Liver (tissue), 9 donors: ENCODE results near the gene CD300LD. TPM values are rescaled to one million over a fixed set of nuclear protein-coding genes. Genes with fewer than 3 reads are reported as not detected.

Source experiments
- DNase-seq: peaks from one replicate; pipeline ENCODE4 v3.0.0-alpha.2; 2017; ENCODE audit warnings: low spot score
- H3K27ac ChIP-seq, 2 donors: one replicate each; pipeline ENCODE4 v1.7.0; 2013; ENCODE audit warnings: inconsistent platforms in 2 of 2, low read length in 2 of 2, control low read depth in 1 of 2, low read depth in 1 of 2, mild to moderate bottlenecking in 1 of 2
- H3K27me3 ChIP-seq, 4 donors: one replicate each; pipeline versions ENCODE4 v1.6.1 to v1.7.0; 2013; ENCODE audit warnings: low read length in 3 of 4, inconsistent platforms in 1 of 4, mild to moderate bottlenecking in 1 of 4, moderate library complexity in 1 of 4; ENCODE audit not compliant: control insufficient read depth in 4 of 4, insufficient read depth in 4 of 4
- H3K36me3 ChIP-seq, 4 donors: one replicate each; pipeline versions ENCODE4 v1.6.1 to v1.7.0; 2013; ENCODE audit warnings: low read length in 3 of 4, mild to moderate bottlenecking in 3 of 4, low read depth in 1 of 4, moderate library complexity in 1 of 4; ENCODE audit not compliant: control insufficient read depth in 4 of 4, insufficient read depth in 3 of 4
- H3K4me1 ChIP-seq, 4 donors: one replicate each; pipeline versions ENCODE4 v1.6.1 to v1.7.0; 2013; ENCODE audit warnings: low read length in 3 of 4, mild to moderate bottlenecking in 3 of 4, moderate library complexity in 1 of 4; ENCODE audit not compliant: control insufficient read depth in 4 of 4, insufficient read depth in 4 of 4
- H3K4me3 ChIP-seq, 3 donors: one replicate each; pipeline versions ENCODE4 v1.6.1 to v1.7.0; 2013; ENCODE audit warnings: low read length in 3 of 3, control low read depth in 1 of 3, low read depth in 1 of 3, mild to moderate bottlenecking in 1 of 3
- H3K9ac ChIP-seq, 2 donors: one replicate each; pipeline ENCODE4 v1.7.0; 2013; ENCODE audit warnings: low read length in 2 of 2, mild to moderate bottlenecking in 2 of 2, moderate library complexity in 2 of 2, control low read depth in 1 of 2, low read depth in 1 of 2
- H3K9me3 ChIP-seq, 4 donors: one replicate each; pipeline versions ENCODE4 v1.6.1 to v1.7.0; 2013; ENCODE audit warnings: low read length in 3 of 4; ENCODE audit not compliant: control insufficient read depth in 4 of 4
- EGR1 ChIP-seq, 2 donors: IDR thresholded peaks; 2 replicates each; pipeline ENCODE4 v1.6.1; 2016 to 2018; ENCODE audit warnings: antibody characterized with exemption in 2 of 2, low read depth in 2 of 2
- FOXA2 ChIP-seq: IDR thresholded peaks from 2 replicates; pipeline ENCODE4 v1.6.1; 2016; ENCODE audit warnings: antibody characterized with exemption
- HNF4A ChIP-seq, 2 donors: conservative IDR thresholded peaks; 2 replicates each; pipeline ENCODE4 v1.6.1; 2016; ENCODE audit warnings: antibody characterized with exemption in 2 of 2, mild to moderate bottlenecking in 2 of 2
- HNF4G ChIP-seq: IDR thresholded peaks from 2 replicates; pipeline ENCODE4 v1.6.1; 2016; ENCODE audit warnings: antibody characterized with exemption
- JUND ChIP-seq, 2 donors: IDR thresholded peaks; 2 replicates each; pipeline ENCODE4 v1.6.1; 2016; ENCODE audit warnings: antibody characterized with exemption in 2 of 2
- NR2F2 ChIP-seq: IDR thresholded peaks from 2 replicates; pipeline ENCODE4 v1.6.1; 2016; ENCODE audit warnings: antibody characterized with exemption
- RAD21 ChIP-seq, 2 donors: IDR thresholded peaks; 2 replicates each; pipeline ENCODE4 v1.6.1; 2016; ENCODE audit warnings: antibody characterized with exemption in 2 of 2, mild to moderate bottlenecking in 2 of 2
- RXRA ChIP-seq, 2 donors: IDR thresholded peaks; 2 replicates each; pipeline ENCODE4 v1.6.1; 2017 to 2018; ENCODE audit warnings: antibody characterized with exemption in 2 of 2, mild to moderate bottlenecking in 1 of 2
- SP1 ChIP-seq: IDR thresholded peaks from 2 replicates; pipeline ENCODE4 v1.6.1; 2018; ENCODE audit warnings: antibody characterized with exemption, mild to moderate bottlenecking
- TAF1 ChIP-seq: conservative IDR thresholded peaks from 2 replicates; pipeline ENCODE4 v1.6.1; 2016; ENCODE audit warnings: antibody characterized with exemption, mild to moderate bottlenecking
- YY1 ChIP-seq: IDR thresholded peaks from 2 replicates; pipeline ENCODE4 v1.6.1; 2016; ENCODE audit warnings: antibody characterized with exemption, mild to moderate bottlenecking
- WGBS: extraction: QIAGEN DNeasy Blood & Tissue Kit; methylation state at CpG from one replicate; pipeline ENCODE4 v1.1.7; 2013; 5-methylcytosine and 5-hydroxymethylcytosine counted together
- polyA plus RNA-seq, 2 donors: library from polyadenylated mRNA; stranded (reverse) in 1 of 2; unstranded in 1 of 2; fragments of 200-250 nt in 1 of 2; fragments of >200 nt in 1 of 2; fragmentation: Nextera tagmentation in 1 of 2; extraction: Ambion mirVana in 1 of 2; gene quantifications; one replicate each; pipeline versions ENCODE4 v1.2.1 to v1.2.3, GENCODE V29; 2013 to 2015
- total RNA-seq, 2 donors: library from RNA; depleted of rRNA; stranded (reverse); fragments of >200 nt; gene quantifications; one replicate each; pipeline ENCODE4 v1.2.3, GENCODE V29; 2014
- TF ChIP-seq, protein P1 (sequence below): IDR thresholded peaks from 2 replicates; pipeline ENCODE4 v1.6.1; 2016; ENCODE audit warnings: antibody characterized with exemption
- TF ChIP-seq, protein P2 (sequence below): IDR thresholded peaks from 2 replicates; pipeline ENCODE4 v1.6.1; 2016; ENCODE audit warnings: antibody characterized with exemption
- TF ChIP-seq, protein P3 (sequence below): fragments of 150-350 bp; IDR thresholded peaks from 2 replicates; pipeline ENCODE4 v1.5.1; 2017; ENCODE audit warnings: improper control_type of control experiment, low read depth, low read length; ENCODE audit not compliant: missing input control
- TF ChIP-seq, protein P4 (sequence below): IDR thresholded peaks from 2 replicates; pipeline ENCODE4 v1.6.1; 2016; ENCODE audit warnings: antibody characterized with exemption, mild to moderate bottlenecking
- donor health status: healthy.
- donor health status: healthy.
- donor health status: healthy.
- donor health status: healthy.
- donor health status: healthy.

Gene CD300LD
- total and polyA plus RNA-seq, 4 donors, result 0.08 TPM; not detected in 3

DNA sequence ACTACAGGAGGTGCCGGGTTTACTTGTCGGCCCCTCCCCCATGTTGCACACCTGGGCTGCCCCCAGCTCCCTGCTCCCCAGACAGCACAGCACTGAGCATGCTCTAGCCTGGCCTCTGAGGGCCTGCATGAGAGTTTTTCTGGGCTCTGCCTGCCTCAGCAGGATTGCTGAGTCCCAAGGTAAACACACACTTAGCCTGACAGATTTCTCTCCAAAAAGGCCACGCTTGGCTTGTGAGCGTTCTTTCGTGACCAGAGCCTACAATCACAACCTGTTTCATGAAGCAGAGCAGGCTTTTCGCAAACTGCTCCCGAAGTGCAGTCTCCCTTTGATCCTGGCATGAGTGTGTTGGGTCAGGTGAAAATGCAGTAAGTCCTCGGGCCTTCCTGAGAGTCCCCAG is 41.2 kb upstream of the CD300LD start (continued):
- no peak for TF ChIP-seq EGR1 (IDR thresholded peaks at IDR 0.05; ENCODE audit: low read depth in 2 of 2)
- no peak for TF ChIP-seq FOXA2
- TF ChIP-seq SP1, result no peak
- TF ChIP-seq, protein P1, sequence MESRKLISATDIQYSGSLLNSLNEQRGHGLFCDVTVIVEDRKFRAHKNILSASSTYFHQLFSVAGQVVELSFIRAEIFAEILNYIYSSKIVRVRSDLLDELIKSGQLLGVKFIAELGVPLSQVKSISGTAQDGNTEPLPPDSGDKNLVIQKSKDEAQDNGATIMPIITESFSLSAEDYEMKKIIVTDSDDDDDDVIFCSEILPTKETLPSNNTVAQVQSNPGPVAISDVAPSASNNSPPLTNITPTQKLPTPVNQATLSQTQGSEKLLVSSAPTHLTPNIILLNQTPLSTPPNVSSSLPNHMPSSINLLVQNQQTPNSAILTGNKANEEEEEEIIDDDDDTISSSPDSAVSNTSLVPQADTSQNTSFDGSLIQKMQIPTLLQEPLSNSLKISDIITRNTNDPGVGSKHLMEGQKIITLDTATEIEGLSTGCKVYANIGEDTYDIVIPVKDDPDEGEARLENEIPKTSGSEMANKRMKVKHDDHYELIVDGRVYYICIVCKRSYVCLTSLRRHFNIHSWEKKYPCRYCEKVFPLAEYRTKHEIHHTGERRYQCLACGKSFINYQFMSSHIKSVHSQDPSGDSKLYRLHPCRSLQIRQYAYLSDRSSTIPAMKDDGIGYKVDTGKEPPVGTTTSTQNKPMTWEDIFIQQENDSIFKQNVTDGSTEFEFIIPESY, result no peak

DNA sequence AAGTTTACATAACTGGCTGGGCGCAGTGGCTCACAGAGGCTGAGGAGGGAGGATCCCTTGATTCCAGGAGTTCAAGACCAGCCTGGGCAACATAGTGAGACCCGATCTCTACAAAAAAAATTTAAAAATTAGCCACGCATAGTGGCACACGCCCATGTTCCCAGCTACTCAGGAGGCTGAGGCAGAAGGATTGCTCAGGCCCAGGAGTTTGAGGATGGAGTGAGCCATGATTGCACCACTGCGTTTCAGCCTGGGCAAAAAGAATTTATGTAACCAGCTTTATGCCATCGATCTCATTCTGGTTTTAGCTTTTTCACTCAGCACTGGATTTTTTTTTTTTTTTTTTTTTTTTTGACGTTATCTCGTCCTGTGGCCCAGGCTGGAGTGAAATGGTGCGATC is 40.5 kb upstream of the CD300LD start:
- WGBS, result 87% methylated on average over 9 of the region's 9 CpGs
- Histone ChIP-seq H3K9ac (no peak overlapping the region), H3K27ac (no peak overlapping the region), H3K27me3 (peaks cover 0 to 8% (median 2%) of the 10 kb centered on the region in 4 donors), H3K4me1 (no peaks in the 10 kb centered on the region), H3K36me3 (no peaks in the 10 kb centered on the region), H3K9me3 (peaks cover 0 to 4% (median 2%) of the 10 kb centered on the region in 4 donors), H3K4me3 (no peak overlapping the region)
- no peak for TF ChIP-seq HNF4G
- no peak for TF ChIP-seq RXRA (IDR thresholded peaks at IDR 0.05)
- TF ChIP-seq, protein P2, sequence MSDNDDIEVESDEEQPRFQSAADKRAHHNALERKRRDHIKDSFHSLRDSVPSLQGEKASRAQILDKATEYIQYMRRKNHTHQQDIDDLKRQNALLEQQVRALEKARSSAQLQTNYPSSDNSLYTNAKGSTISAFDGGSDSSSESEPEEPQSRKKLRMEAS, result no peak
- TF ChIP-seq SP1, result no peak
- TF ChIP-seq, protein P3, sequence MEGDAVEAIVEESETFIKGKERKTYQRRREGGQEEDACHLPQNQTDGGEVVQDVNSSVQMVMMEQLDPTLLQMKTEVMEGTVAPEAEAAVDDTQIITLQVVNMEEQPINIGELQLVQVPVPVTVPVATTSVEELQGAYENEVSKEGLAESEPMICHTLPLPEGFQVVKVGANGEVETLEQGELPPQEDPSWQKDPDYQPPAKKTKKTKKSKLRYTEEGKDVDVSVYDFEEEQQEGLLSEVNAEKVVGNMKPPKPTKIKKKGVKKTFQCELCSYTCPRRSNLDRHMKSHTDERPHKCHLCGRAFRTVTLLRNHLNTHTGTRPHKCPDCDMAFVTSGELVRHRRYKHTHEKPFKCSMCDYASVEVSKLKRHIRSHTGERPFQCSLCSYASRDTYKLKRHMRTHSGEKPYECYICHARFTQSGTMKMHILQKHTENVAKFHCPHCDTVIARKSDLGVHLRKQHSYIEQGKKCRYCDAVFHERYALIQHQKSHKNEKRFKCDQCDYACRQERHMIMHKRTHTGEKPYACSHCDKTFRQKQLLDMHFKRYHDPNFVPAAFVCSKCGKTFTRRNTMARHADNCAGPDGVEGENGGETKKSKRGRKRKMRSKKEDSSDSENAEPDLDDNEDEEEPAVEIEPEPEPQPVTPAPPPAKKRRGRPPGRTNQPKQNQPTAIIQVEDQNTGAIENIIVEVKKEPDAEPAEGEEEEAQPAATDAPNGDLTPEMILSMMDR, result no peak
- no peak for TF ChIP-seq FOXA2
- no peak for TF ChIP-seq TAF1
- TF ChIP-seq HNF4A (conservative IDR thresholded peaks at IDR 0.05), result no peak
- no peak for DNase-seq

DNA sequence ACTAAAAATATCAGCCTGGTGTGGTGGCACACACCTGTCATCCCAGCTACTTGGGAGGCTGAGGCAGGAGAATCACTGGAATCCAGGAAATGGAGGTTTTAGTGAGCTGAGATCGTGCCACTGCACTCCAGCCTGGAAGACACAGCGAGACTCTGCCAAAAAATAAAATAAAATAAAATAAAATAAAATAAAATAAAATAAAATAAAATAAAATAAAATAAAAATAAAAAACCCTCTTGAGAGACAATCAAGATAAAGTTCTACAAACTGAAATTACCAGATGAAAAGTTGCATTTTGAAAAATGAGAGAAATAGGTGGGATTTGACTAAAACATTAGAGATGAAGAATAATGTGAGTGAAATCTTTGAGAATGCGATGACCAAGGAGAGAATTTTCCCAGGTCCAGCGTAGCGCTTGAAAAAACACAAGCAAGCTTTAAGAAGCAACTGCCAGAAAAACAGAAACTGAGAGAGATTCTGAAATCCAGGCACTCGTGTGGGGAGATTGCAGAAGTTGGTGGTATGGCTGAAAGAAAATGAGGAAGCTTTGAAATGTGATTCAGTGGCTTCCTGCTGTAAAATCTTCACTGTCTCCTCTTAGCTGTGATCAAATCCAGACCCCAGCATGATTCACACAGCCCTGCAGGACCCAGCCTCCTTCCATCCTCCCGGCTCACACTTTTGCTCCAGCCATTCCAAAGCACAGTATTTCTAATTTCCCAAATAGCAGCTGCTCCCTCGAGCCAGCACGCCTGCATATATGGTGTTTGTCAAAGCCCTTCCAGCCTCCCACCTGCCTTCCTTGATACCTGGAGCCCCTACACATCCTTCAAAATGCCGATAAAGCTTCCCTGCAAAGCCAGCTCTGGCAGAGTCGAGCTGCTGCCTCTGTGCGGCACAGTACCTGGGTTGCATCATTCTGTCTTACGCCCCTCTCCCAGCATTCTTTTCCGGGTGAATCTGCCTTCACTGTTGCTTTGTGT is 39.7 kb upstream of the CD300LD start:
- H3K9ac ChIP-seq, result no peak overlapping the region
- no peaks in the 10 kb centered on the region for H3K36me3 ChIP-seq
- no peaks in the 10 kb centered on the region for H3K4me1 ChIP-seq
- H3K27ac ChIP-seq, result no peak overlapping the region
- 40% methylated on average over 14 of the region's 14 CpGs for WGBS
- no peak for TF ChIP-seq JUND (IDR thresholded peaks at IDR 0.05)
- no peak for TF ChIP-seq FOXA2
- TF ChIP-seq YY1, result no peak
- no peak for TF ChIP-seq NR2F2
- no peak for TF ChIP-seq RAD21 (IDR thresholded peaks at IDR 0.05)
- TF ChIP-seq, protein P3, result no peak
- TF ChIP-seq, protein P2, result no peak
- TF ChIP-seq, protein P4, sequence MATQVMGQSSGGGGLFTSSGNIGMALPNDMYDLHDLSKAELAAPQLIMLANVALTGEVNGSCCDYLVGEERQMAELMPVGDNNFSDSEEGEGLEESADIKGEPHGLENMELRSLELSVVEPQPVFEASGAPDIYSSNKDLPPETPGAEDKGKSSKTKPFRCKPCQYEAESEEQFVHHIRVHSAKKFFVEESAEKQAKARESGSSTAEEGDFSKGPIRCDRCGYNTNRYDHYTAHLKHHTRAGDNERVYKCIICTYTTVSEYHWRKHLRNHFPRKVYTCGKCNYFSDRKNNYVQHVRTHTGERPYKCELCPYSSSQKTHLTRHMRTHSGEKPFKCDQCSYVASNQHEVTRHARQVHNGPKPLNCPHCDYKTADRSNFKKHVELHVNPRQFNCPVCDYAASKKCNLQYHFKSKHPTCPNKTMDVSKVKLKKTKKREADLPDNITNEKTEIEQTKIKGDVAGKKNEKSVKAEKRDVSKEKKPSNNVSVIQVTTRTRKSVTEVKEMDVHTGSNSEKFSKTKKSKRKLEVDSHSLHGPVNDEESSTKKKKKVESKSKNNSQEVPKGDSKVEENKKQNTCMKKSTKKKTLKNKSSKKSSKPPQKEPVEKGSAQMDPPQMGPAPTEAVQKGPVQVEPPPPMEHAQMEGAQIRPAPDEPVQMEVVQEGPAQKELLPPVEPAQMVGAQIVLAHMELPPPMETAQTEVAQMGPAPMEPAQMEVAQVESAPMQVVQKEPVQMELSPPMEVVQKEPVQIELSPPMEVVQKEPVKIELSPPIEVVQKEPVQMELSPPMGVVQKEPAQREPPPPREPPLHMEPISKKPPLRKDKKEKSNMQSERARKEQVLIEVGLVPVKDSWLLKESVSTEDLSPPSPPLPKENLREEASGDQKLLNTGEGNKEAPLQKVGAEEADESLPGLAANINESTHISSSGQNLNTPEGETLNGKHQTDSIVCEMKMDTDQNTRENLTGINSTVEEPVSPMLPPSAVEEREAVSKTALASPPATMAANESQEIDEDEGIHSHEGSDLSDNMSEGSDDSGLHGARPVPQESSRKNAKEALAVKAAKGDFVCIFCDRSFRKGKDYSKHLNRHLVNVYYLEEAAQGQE, result no peak
- no peak for TF ChIP-seq TAF1
- no peak for TF ChIP-seq RXRA (IDR thresholded peaks at IDR 0.05)
- DNase-seq, result no peak
- H3K9me3 ChIP-seq, result peaks cover 0 to 7% (median 4%) of the 10 kb centered on the region in 4 donors
- peaks cover 0 to 8% (median 2%) of the 10 kb centered on the region in 4 donors for H3K27me3 ChIP-seq
- H3K4me3 ChIP-seq, result no peak overlapping the region
